Stimulated activated CD8-positive, alpha-beta memory T cell treated with anti-CD3 and anti-CD28 coated beads, Interleukin-4, amount 100 ng/mL, for 24 hours (primary cell): ENCODE data around the gene PUS1.

Experiments used
- DNase-seq: peaks from one replicate; pipeline ENCODE4 v3.0.0-alpha.2; 2020; ENCODE audit warnings: low read depth

PUS1 gene

DNA sequence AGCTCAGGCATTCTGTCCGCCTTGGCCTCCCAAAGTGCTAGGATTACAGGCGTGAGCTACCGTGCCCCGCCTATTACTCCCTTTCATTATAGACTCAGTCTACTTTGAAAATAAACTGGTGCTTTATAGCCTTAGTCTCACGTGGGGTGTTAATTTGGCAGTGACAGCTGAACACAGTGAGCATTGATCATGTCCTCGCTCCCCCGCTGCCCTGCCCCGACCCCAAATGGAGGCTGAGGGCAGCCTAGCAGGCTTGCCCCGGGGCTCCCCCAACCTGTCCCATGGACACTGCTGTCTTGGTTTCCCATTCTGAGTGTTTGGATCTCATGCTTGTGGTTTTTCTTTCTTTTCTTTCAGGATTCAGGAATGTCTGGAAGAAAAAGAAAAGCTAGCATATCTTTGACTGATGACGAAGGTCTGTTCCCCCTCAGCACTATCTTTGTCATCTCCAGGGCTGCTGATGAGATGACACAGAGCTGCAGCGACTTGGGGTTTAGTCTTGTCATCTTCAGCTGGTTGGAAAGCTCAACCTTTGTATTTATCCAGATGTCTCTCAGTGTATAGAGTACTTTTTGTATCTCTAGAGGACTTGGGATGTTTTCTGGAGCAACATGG lies 62.8 kb downstream of the PUS1 start:
- DNase-seq = no peak

DNA sequence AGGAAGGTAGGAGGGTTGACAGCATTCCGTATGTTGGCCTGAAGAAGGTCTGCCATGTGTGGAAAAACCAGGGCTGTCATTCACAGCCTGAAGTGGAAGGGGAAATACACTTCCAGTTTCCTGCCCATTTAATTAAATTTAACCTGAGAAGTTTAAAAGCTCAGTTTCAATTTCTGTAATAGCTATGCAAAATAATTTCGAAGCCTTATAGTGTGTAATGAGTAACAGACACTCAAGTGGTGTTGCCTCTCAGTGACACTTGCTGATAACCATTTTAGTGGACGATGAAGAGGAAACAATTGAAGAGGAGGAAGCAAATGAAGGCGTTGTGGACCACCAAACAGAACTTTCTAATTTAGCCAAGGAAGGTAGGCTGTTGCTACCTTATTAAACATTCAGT lies 65.5 kb downstream of the PUS1 start:
- no peak for DNase-seq
